ENCODE data around the gene RBM15. TPM values are rescaled to one million over a fixed set of nuclear protein-coding genes. Genes with fewer than 3 reads are reported as not detected.

The RBM15 gene
- total RNA-seq, 1 donor from 2014 or later, result 19.0 TPM

- no peak for DNase-seq (ENCODE audit: low spot score)
- H3K4me1 Mint-ChIP-seq (ENCODE audit: low read depth), result peaks cover 75% of the 10 kb centered on the region
- H3K36me3 Mint-ChIP-seq (ENCODE audit: low read depth), result peaks cover 14% of the 10 kb centered on the region
- H3K27ac Mint-ChIP-seq (ENCODE audit: unreplicated experiment), result peak overlapping the region; percentile 27
- H3K9me3 Mint-ChIP-seq (ENCODE audit: low read depth), result no peaks in the 10 kb centered on the region
- peak overlapping the region; percentile 46 for H3K4me3 Mint-ChIP-seq (ENCODE audit: unreplicated experiment)
- no peak for TF ChIP-seq CTCF (IDR thresholded peaks at IDR 0.05)
- no peaks in the 10 kb centered on the region for H3K27me3 Mint-ChIP-seq (ENCODE audit: low read depth)
Observed at GRCh38 chr1:110343249-110343648, 4.1 kb downstream of the RBM15 start.

GRCh38 chr1:110344152-110344551 is 5.0 kb downstream of the RBM15 start:
- Mint-ChIP-seq H3K27ac (ENCODE audit: unreplicated experiment) (no peak overlapping the region), H3K36me3 (ENCODE audit: low read depth) (peaks cover 14% of the 10 kb centered on the region), H3K27me3 (ENCODE audit: low read depth) (no peaks in the 10 kb centered on the region), H3K9me3 (ENCODE audit: low read depth) (no peaks in the 10 kb centered on the region), H3K4me3 (ENCODE audit: unreplicated experiment) (peak overlapping the region; percentile 4), H3K4me1 (ENCODE audit: low read depth) (peaks cover 84% of the 10 kb centered on the region)
- no peak for TF ChIP-seq CTCF (IDR thresholded peaks at IDR 0.05)
- DNase-seq (ENCODE audit: low spot score), result no peak

- H3K27me3 Mint-ChIP-seq (ENCODE audit: low read depth), result no peaks in the 10 kb centered on the region
- DNase-seq (ENCODE audit: low spot score), result no peak
- no peaks in the 10 kb centered on the region for H3K9me3 Mint-ChIP-seq (ENCODE audit: low read depth)
- H3K4me3 Mint-ChIP-seq (ENCODE audit: unreplicated experiment), result no peak overlapping the region
- TF ChIP-seq CTCF (IDR thresholded peaks at IDR 0.05), result no peak
- peak overlapping the region; percentile 55 for H3K27ac Mint-ChIP-seq (ENCODE audit: unreplicated experiment)
- H3K36me3 Mint-ChIP-seq (ENCODE audit: low read depth), result peaks cover 14% of the 10 kb centered on the region
- peaks cover 91% of the 10 kb centered on the region for H3K4me1 Mint-ChIP-seq (ENCODE audit: low read depth)
Observed at GRCh38 chr1:110345480-110345879, 6.3 kb downstream of the RBM15 start.

GRCh38 chr1:110346690-110347089 is 7.5 kb downstream of the RBM15 start:
- no peak for TF ChIP-seq CTCF (IDR thresholded peaks at IDR 0.05)
- no peak overlapping the region for H3K4me3 Mint-ChIP-seq (ENCODE audit: unreplicated experiment)
- H3K9me3 Mint-ChIP-seq (ENCODE audit: low read depth), result no peaks in the 10 kb centered on the region
- DNase-seq (ENCODE audit: low spot score), result no peak
- H3K36me3 Mint-ChIP-seq (ENCODE audit: low read depth), result peaks cover 10% of the 10 kb centered on the region
- no peak overlapping the region for H3K27ac Mint-ChIP-seq (ENCODE audit: unreplicated experiment)
- peaks cover 91% of the 10 kb centered on the region for H3K4me1 Mint-ChIP-seq (ENCODE audit: low read depth)
- H3K27me3 Mint-ChIP-seq (ENCODE audit: low read depth), result no peaks in the 10 kb centered on the region

- DNase-seq (ENCODE audit: low spot score), result no peak
- Mint-ChIP-seq H3K4me3 (ENCODE audit: unreplicated experiment) (no peak overlapping the region), H3K9me3 (ENCODE audit: low read depth) (no peaks in the 10 kb centered on the region), H3K27ac (ENCODE audit: unreplicated experiment) (peak overlapping the region; percentile 76), H3K36me3 (ENCODE audit: low read depth) (peaks cover 9% of the 10 kb centered on the region), H3K4me1 (ENCODE audit: low read depth) (peaks cover 85% of the 10 kb centered on the region), H3K27me3 (ENCODE audit: low read depth) (no peaks in the 10 kb centered on the region)
- TF ChIP-seq CTCF (IDR thresholded peaks at IDR 0.05), result no peak
Observed at GRCh38 chr1:110347182-110347893, 8.2 kb downstream of the RBM15 start.
